ENCODE measurements around the gene PACRG. TPM values are rescaled to one million over a fixed set of nuclear protein-coding genes. Genes with fewer than 3 reads are reported as not detected.

PACRG gene
- total and polyA plus RNA-seq, 2 of the 8 experiments (the other 6 are each of a cell fraction or from before 2014, with no cell fraction given): 0.44 to 0.54 TPM

- H3K4me3 ChIP-seq (ENCODE audit: extremely low read depth in 1 of 4, insufficient read depth in 2 of 4, low read depth in 3 of 4, low read length in 4 of 4): no peak overlapping the region
- DNase-seq (ENCODE audit: low read depth in 1 of 2, low spot score in 2 of 2) (no peak), FAIRE-seq (no peak)
- no peak overlapping the region for H3K14ac ChIP-seq (ENCODE audit: insufficient read length)
- H3K18ac ChIP-seq (ENCODE audit: extremely low read depth, low read length): no peak overlapping the region
- ChIA-PET CTCF (ENCODE audit: partially characterized antibody) (no interaction called here), POLR2A (ENCODE audit: partially characterized antibody) (no interaction called here)
- no peak overlapping the region for H4K5ac ChIP-seq (ENCODE audit: insufficient read length, low read depth, low read length)
- H3K79me2 ChIP-seq (ENCODE audit: control insufficient read depth in 1 of 2, insufficient read depth in 2 of 2, low read length in 2 of 2): no peaks in the 10 kb centered on the region
- H3K9me3 ChIP-seq (ENCODE audit: insufficient read depth in 2 of 2, low read depth in 1 of 2, low read length in 1 of 2): peaks cover 0 to 6% of the 10 kb centered on the region in 2 experiments; a peak in 1 of 4 replicates
- no peak overlapping the region for H2BK5ac ChIP-seq (ENCODE audit: low read depth, low read length)
- 85% methylated on average over 9 of the region's 9 CpGs; no CpG with 5 or more reads in 1 of the 2 experiments for WGBS, 2 experiments (ENCODE audit: extremely low coverage in 1 of 2, insufficient coverage in 1 of 2, insufficient read length in 1 of 2, insufficient replicate concordance in 2 of 2, low coverage in 1 of 2, low lambda C conversion rate in 2 of 2, missing lambda C conversion rate in 1 of 2)
- H2BK12ac ChIP-seq (ENCODE audit: low read depth, low read length): no peak overlapping the region
- H3K4ac ChIP-seq (replicated peaks; ENCODE audit: insufficient read length, low read depth, low read length): no peak overlapping the region
- H3K4me1 ChIP-seq (replicated peaks in 1 of 4; ENCODE audit: control insufficient read depth in 3 of 4, insufficient read depth in 4 of 4, low read length in 3 of 4): peaks cover 0 to 3% (median 0%) of the 10 kb centered on the region in 4 experiments; a peak in 3 of 7 replicates
- no peak overlapping the region for H4K8ac ChIP-seq (ENCODE audit: extremely low read depth, insufficient read depth, low read length)
- no peak overlapping the region for H2AK5ac ChIP-seq (ENCODE audit: low read depth, low read length)
- no peaks in the 10 kb centered on the region for H3K79me1 ChIP-seq (ENCODE audit: low read depth, low read length)
- no peak overlapping the region for H2AFZ ChIP-seq (ENCODE audit: low read length)
- no peak overlapping the region for H3K56ac ChIP-seq (replicated peaks; ENCODE audit: insufficient read length, low read depth, low read length)
- no peaks in the 10 kb centered on the region for H3K27me3 ChIP-seq (replicated peaks in 1 of 4; ENCODE audit: control insufficient read depth in 3 of 4, extremely low read depth in 1 of 4, insufficient read depth in 3 of 4, low read length in 3 of 4)
- no peak overlapping the region for H2BK15ac ChIP-seq (ENCODE audit: low read length)
- H4K20me1 ChIP-seq (replicated peaks in 1 of 2; ENCODE audit: control insufficient read depth in 1 of 2, insufficient read depth in 2 of 2, low read length in 2 of 2): no peaks in the 10 kb centered on the region
- no peaks in the 10 kb centered on the region for H3K23me2 ChIP-seq (ENCODE audit: low read depth, low read length)
- H2BK120ac ChIP-seq (replicated peaks; ENCODE audit: low read depth, low read length): no peak overlapping the region
- no peak overlapping the region for H3K9ac ChIP-seq (replicated peaks in 1 of 4; ENCODE audit: extremely low read depth in 1 of 4, low read depth in 3 of 4, low read length in 3 of 4)
- no peak overlapping the region for H2BK20ac ChIP-seq (ENCODE audit: low read length)
- no peak overlapping the region for H4K91ac ChIP-seq (replicated peaks; ENCODE audit: insufficient read length, low read length)
- H3K27ac ChIP-seq (ENCODE audit: low read depth, low read length): no peak overlapping the region
- no peak overlapping the region for H3K23ac ChIP-seq (ENCODE audit: insufficient read length)
- no peak overlapping the region for H3K4me2 ChIP-seq (ENCODE audit: insufficient read depth in 1 of 2, low read depth in 2 of 2, low read length in 2 of 2)
- H3K36me3 ChIP-seq (ENCODE audit: control insufficient read depth in 2 of 4, insufficient read depth in 4 of 4, low read length in 3 of 4): no peaks in the 10 kb centered on the region
- no peak for TF ChIP-seq CHD2 (IDR thresholded peaks at IDR 0.05; ENCODE audit: low read length)
- no peak for TF ChIP-seq SP4 (IDR thresholded peaks at IDR 0.05; ENCODE audit: low read length)
- TF ChIP-seq SIRT6 (IDR thresholded peaks at IDR 0.05; ENCODE audit: low read length): no peak
- no peak for TF ChIP-seq ZNF274 (IDR thresholded peaks at IDR 0.05; ENCODE audit: borderline replicate concordance, extremely low read depth, low read length)
- no peak for TF ChIP-seq TAF7 (optimal IDR thresholded peaks at IDR 0.05; ENCODE audit: borderline replicate concordance, low read depth, low read length)
Observed at GRCh38 chr6:163327165-163327880, 599.5 kb downstream of the PACRG start.
